Osteocyte (in vitro differentiated cells): Measurements from ENCODE around the gene VAPA. TPM values are rescaled to one million over a fixed set of nuclear protein-coding genes. Genes with fewer than 3 reads are reported as not detected.
"Not testable (repeated sequence)": the region's sequence is repeated elsewhere in the genome, so short reads cannot be mapped to it uniquely, and the experiment has no call there.

Experiments
- DNase-seq: peaks from one replicate; pipeline ENCODE4 v3.0.0; 2021; ENCODE audit warnings: mixed read lengths; ENCODE audit not compliant: unreplicated experiment; ENCODE audit errors: extremely low spot score
- H3K27ac Mint-ChIP-seq: one replicate; pipeline ENCODE4 v1.8.0; 2021; ENCODE audit warnings: mild to moderate bottlenecking, mixed read lengths; ENCODE audit not compliant: unreplicated experiment
- H3K27me3 Mint-ChIP-seq: one replicate; pipeline ENCODE4 v1.8.0; 2021; ENCODE audit warnings: mixed read lengths; ENCODE audit not compliant: unreplicated experiment
- H3K36me3 Mint-ChIP-seq: one replicate; pipeline ENCODE4 v1.8.0; 2021; ENCODE audit warnings: mixed read lengths; ENCODE audit not compliant: unreplicated experiment
- H3K4me1 Mint-ChIP-seq: one replicate; pipeline ENCODE4 v1.8.0; 2021; ENCODE audit warnings: mixed read lengths; ENCODE audit not compliant: unreplicated experiment
- H3K4me3 Mint-ChIP-seq: one replicate; pipeline ENCODE4 v1.8.0; 2021; ENCODE audit warnings: mild to moderate bottlenecking, moderate library complexity, mixed read lengths; ENCODE audit not compliant: unreplicated experiment
- H3K9me3 Mint-ChIP-seq: one replicate; pipeline ENCODE4 v1.8.0; 2021; ENCODE audit warnings: mixed read lengths; ENCODE audit not compliant: unreplicated experiment
- CTCF ChIP-seq: fragments of 200-600 bp; sonication (generic); IDR thresholded peaks from 2 replicates; pipeline ENCODE4 v1.5.0; 2021; ENCODE audit warnings: antibody characterized with exemption, mild to moderate bottlenecking, moderate library complexity
- total RNA-seq: library from RNA; stranded (reverse); gene quantifications from 2 replicates; pipeline ENCODE4 v1.2.1, GENCODE V29; 2021

The VAPA gene
- total RNA-seq, 1 donor from 2014 or later = 157 TPM

GRCh38 chr18:9911226-9911625 lies 2.6 kb upstream of the VAPA start:
- Mint-ChIP-seq H3K27ac (no peak overlapping the region), H3K4me3 (no peak overlapping the region), H3K9me3 (no peaks in the 10 kb centered on the region), H3K4me1 (peaks cover 17% of the 10 kb centered on the region), H3K36me3 (no peaks in the 10 kb centered on the region), H3K27me3 (peaks cover 6% of the 10 kb centered on the region)
- DNase-seq = no peak
- TF ChIP-seq CTCF = no peak

- H3K36me3 Mint-ChIP-seq, H3K9me3 Mint-ChIP-seq, H3K4me3 Mint-ChIP-seq, DNase-seq, H3K27me3 Mint-ChIP-seq, H3K27ac Mint-ChIP-seq: not testable (repeated sequence)
- peaks cover 24% of the 10 kb centered on the region for H3K4me1 Mint-ChIP-seq
These were observed 1.5 kb upstream of the VAPA start for GRCh38 chr18:9912285-9912684.

- TF ChIP-seq CTCF = no peak
- Mint-ChIP-seq H3K4me1 (peaks cover 24% of the 10 kb centered on the region), H3K4me3 (peak overlapping the region; percentile 89), H3K27me3 (peaks cover 6% of the 10 kb centered on the region), H3K36me3 (no peaks in the 10 kb centered on the region), H3K9me3 (no peaks in the 10 kb centered on the region), H3K27ac (peak overlapping the region; percentile 92)
- no peak for DNase-seq
These were observed 678 bp upstream of the VAPA start for GRCh38 chr18:9913151-9913525.

- H3K27ac Mint-ChIP-seq = peak overlapping the region; percentile 92
These were observed 443 bp downstream of the VAPA start for GRCh38 chr18:9914334-9914583.

GRCh38 chr18:9914584-9915290 lies 921 bp downstream of the VAPA start:
- no peak for TF ChIP-seq CTCF
- no peaks in the 10 kb centered on the region for H3K36me3 Mint-ChIP-seq
- peak overlapping the region; percentile 85 for H3K27ac Mint-ChIP-seq
- H3K27me3 Mint-ChIP-seq = no peaks in the 10 kb centered on the region
- H3K4me3 Mint-ChIP-seq = peak overlapping the region; percentile 79
- no peaks in the 10 kb centered on the region for H3K9me3 Mint-ChIP-seq
- DNase-seq = peak; percentile 89
- H3K4me1 Mint-ChIP-seq = peaks cover 24% of the 10 kb centered on the region

More at GRCh38 chr18:9914334-9914583, 443 bp downstream of the VAPA start:
- Mint-ChIP-seq H3K27me3 (peaks cover 3% of the 10 kb centered on the region), H3K9me3 (no peaks in the 10 kb centered on the region), H3K36me3 (no peaks in the 10 kb centered on the region), H3K4me3 (peak overlapping the region; percentile 89), H3K4me1 (peaks cover 24% of the 10 kb centered on the region)
- no peak for DNase-seq
- no peak for TF ChIP-seq CTCF
